Brain microvascular endothelial cell (primary cell): ENCODE data around the gene PRELP.

Experiments
- DNase-seq: peaks from one replicate; pipeline ENCODE4 v3.0.0-alpha.2; 2020
- H3K27ac ChIP-seq: fragments of 250-450 bp; sonication (Bioruptor Pico); 2 replicates; pipeline ENCODE4 v1.5.1; 2020; ENCODE audit warnings: mild to moderate bottlenecking, moderate library complexity
- H3K27me3 ChIP-seq: fragments of 250-450 bp; sonication (Bioruptor Pico); replicated peaks from 2 replicates; pipeline ENCODE4 v1.5.1; 2020; ENCODE audit warnings: mild to moderate bottlenecking
- H3K36me3 ChIP-seq: fragments of 250-450 bp; sonication (Bioruptor Pico); replicated peaks from 2 replicates; pipeline ENCODE4 v1.5.1; 2020; ENCODE audit warnings: mild to moderate bottlenecking
- H3K4me3 ChIP-seq: 2 replicates; pipeline ENCODE4 v1.5.1; 2011; ENCODE audit warnings: low read depth, mild to moderate bottlenecking, control low read depth, low read length, moderate library complexity
- CTCF ChIP-seq: IDR thresholded peaks from 2 replicates; pipeline ENCODE4 v1.5.1; 2011; ENCODE audit warnings: low read depth, mild to moderate bottlenecking, moderate library complexity, low read length, control low read depth, inconsistent platforms; ENCODE audit errors: missing control alignments
- in situ Hi-C: cut with HindIII; loops from 2 replicates; pipeline ENCODE4 v1.10.0; 2017; ENCODE audit warnings: low sequenced_read_pairs, low pct_ligation_motif_present

PRELP gene

DNA sequence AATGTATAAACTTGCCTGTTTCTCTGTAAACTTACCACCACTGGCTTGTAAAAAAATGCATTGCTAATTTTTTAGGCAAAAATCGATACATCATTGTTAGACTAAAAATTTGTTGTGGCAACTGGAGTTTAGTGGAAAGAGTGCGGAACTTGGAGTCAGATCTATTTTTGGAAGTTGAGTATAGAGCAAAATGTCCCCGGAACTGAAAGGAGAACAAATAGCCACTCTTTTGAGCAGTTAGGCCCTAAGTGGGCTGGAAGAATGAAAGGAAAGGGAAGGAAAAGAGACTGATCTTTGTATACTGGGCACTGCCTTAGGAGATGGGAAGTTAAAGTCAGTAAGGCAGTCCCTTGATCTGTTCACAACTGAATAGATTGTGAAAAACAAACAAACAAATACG is 48.5 kb downstream of the PRELP start:
- H3K36me3 ChIP-seq = no peaks in the 10 kb centered on the region
- in situ Hi-C loops = loop anchor here (25.0 kb wide), 1 partner anchor 188 kb away; no protein-coding TSS in a partner anchor
- H3K27ac ChIP-seq = no peak overlapping the region
- no peak for DNase-seq
- no peak for TF ChIP-seq CTCF
- H3K4me3 ChIP-seq = no peak overlapping the region
- H3K27me3 ChIP-seq = no peaks in the 10 kb centered on the region

DNA sequence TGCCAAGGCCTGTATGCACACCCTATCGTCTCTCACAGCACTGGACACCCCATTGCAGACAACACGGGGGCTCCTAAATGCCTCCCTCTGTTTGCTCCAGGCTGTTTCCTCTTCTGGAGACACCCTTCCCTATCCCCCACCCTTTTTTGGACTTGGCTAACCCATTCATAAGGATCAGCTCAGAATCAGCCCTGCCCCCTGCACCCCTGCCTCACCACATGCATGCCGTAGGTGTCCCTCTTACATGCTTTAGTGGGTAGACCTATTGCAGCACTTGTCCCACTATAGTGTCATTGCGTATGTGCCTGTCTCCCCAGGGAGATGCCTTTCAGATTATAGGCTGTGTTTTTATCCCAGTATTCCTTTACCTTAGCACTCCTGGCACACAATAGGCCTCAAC is 49.2 kb downstream of the PRELP start:
- Histone ChIP-seq H3K36me3 (no peaks in the 10 kb centered on the region), H3K27ac (no peak overlapping the region), H3K4me3 (no peak overlapping the region), H3K27me3 (no peaks in the 10 kb centered on the region)
- in situ Hi-C loops = loop anchor here (25.0 kb wide), 1 partner anchor 187 kb away; no protein-coding TSS in a partner anchor
- no peak for DNase-seq
- no peak for TF ChIP-seq CTCF

- in situ Hi-C loops = no loop called here
- no peak for TF ChIP-seq CTCF
Observed at GRCh38 chr1:203525685-203526084, 50.1 kb downstream of the PRELP start.

DNA sequence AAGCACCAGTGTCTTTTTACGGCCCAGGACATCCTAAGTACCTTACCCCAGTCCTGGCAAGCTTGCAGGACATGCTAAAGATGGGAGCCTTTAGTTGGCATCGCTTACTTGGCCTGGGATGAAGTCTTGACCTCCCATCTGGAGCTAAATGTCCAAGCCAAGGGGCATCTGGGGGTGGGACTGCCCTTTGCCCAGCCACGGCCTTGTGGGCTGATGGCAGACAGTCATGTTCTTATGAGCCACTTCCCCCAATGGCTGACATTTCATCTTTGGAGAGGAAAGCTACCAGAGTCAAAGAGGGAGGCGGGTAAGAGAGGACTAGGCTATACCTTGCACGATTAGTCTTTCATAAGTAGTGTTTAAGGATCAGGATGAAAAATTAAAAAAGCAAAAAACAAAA is 50.5 kb downstream of the PRELP start:
- Histone ChIP-seq H3K27ac (no peak overlapping the region), H3K4me3 (no peak overlapping the region), H3K36me3 (no peaks in the 10 kb centered on the region), H3K27me3 (no peaks in the 10 kb centered on the region)
- in situ Hi-C loops = no loop called here
- TF ChIP-seq CTCF = no peak
- DNase-seq = no peak

More at GRCh38 chr1:203525685-203526084, 50.1 kb downstream of the PRELP start:
- H3K4me3 ChIP-seq = no peak overlapping the region
- DNase-seq = no peak
- H3K27ac ChIP-seq = no peak overlapping the region
- no peaks in the 10 kb centered on the region for H3K36me3 ChIP-seq
- H3K27me3 ChIP-seq = no peaks in the 10 kb centered on the region

- in situ Hi-C loops = no loop called here
- DNase-seq = no peak
- no peak for TF ChIP-seq CTCF
- H3K4me3 ChIP-seq = no peak overlapping the region
- H3K36me3 ChIP-seq = no peaks in the 10 kb centered on the region
- no peaks in the 10 kb centered on the region for H3K27me3 ChIP-seq
- H3K27ac ChIP-seq = no peak overlapping the region
Observed at GRCh38 chr1:203526572-203526971, 51.0 kb downstream of the PRELP start.

DNA sequence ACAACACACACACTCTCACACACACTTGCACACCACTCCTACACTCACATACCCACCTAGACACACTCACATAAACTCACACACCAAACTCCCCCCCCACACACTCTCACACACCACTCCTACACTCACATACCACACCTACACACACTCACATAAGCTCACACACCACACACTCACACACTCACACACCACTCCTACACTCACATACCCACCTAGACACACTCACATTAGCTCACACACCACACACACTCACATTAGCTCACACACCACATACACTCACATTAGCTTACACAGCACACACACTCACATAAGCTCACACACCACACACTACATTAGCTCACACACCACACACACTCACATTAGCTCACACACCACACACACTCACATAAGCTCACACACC is 51.4 kb downstream of the PRELP start:
- in situ Hi-C loops = no loop called here
- no peaks in the 10 kb centered on the region for H3K27me3 ChIP-seq
- no peak for TF ChIP-seq CTCF
- DNase-seq = no peak
- no peak overlapping the region for H3K4me3 ChIP-seq
- no peak overlapping the region for H3K27ac ChIP-seq
- H3K36me3 ChIP-seq = no peaks in the 10 kb centered on the region
